AG04450 (cell line): ENCODE measurements around the gene NCAM1. TPM values are rescaled to one million over a fixed set of nuclear protein-coding genes. Genes with fewer than 3 reads are reported as not detected.

Experiments
- CTCF ChIA-PET: fragments of 300-600, 350-600 bp; formaldehyde crosslinking; extraction: SDS; loops from one replicate; lab custom pipeline; 2022; ENCODE audit warnings: antibody characterized with exemption, inconsistent platforms; lab: Charles Lee
- POLR2A ChIA-PET: fragments of 350-600 bp; formaldehyde crosslinking; extraction: SDS; loops from one replicate; lab custom pipeline; 2021; ENCODE audit warnings: antibody characterized with exemption, inconsistent platforms; lab: Yijun Ruan, JAX
- DNase-seq: peaks from one replicate; pipeline ENCODE4 v3.0.0-alpha.2; 2011; ENCODE audit warnings: low read depth, low spot score
- H3K27ac ChIP-seq: one replicate; pipeline ENCODE4 v1.5.1; 2012; ENCODE audit warnings: low read depth, low read length, control low read depth
- H3K27me3 ChIP-seq: one replicate; pipeline ENCODE4 v1.6.0; 2012; ENCODE audit warnings: low read length; ENCODE audit not compliant: control insufficient read depth, insufficient read depth
- H3K4me3 ChIP-seq: 2 replicates; pipeline ENCODE4 v1.5.1; 2011; ENCODE audit warnings: mild to moderate bottlenecking, low read depth, low read length, control low read depth
- H3K9me3 ChIP-seq: 2 replicates; pipeline ENCODE4 v1.5.1; 2012; ENCODE audit warnings: low read length; ENCODE audit not compliant: control insufficient read depth, insufficient read depth
- CTCF ChIP-seq: IDR thresholded peaks from 2 replicates; pipeline ENCODE4 v1.5.1; 2011; ENCODE audit warnings: low read depth, low read length, control low read depth, inconsistent platforms
- polyA plus RNA-seq: library from polyadenylated mRNA; depleted of rRNA; stranded (reverse); fragments of >200 nt; gene quantifications from 2 replicates; pipeline ENCODE4 v1.2.3, GENCODE V29; 2011

The NCAM1 gene
- polyA plus RNA-seq, 1 experiment = not detected

GRCh38 chr11:113262594-113262993, 301.4 kb downstream of the NCAM1 start:
- DNase-seq = no peak
- no peaks in the 10 kb centered on the region for H3K9me3 ChIP-seq
- H3K27ac ChIP-seq = no peak overlapping the region
- no peak overlapping the region for H3K4me3 ChIP-seq
- H3K27me3 ChIP-seq = no peaks in the 10 kb centered on the region
- TF ChIP-seq CTCF = no peak
- ChIA-PET POLR2A (no interaction called here), CTCF (interaction anchor here (1.3 kb wide), 1 partner anchor 27 kb away, joined by 4 read pairs; no protein-coding TSS in a partner anchor)

DNA sequence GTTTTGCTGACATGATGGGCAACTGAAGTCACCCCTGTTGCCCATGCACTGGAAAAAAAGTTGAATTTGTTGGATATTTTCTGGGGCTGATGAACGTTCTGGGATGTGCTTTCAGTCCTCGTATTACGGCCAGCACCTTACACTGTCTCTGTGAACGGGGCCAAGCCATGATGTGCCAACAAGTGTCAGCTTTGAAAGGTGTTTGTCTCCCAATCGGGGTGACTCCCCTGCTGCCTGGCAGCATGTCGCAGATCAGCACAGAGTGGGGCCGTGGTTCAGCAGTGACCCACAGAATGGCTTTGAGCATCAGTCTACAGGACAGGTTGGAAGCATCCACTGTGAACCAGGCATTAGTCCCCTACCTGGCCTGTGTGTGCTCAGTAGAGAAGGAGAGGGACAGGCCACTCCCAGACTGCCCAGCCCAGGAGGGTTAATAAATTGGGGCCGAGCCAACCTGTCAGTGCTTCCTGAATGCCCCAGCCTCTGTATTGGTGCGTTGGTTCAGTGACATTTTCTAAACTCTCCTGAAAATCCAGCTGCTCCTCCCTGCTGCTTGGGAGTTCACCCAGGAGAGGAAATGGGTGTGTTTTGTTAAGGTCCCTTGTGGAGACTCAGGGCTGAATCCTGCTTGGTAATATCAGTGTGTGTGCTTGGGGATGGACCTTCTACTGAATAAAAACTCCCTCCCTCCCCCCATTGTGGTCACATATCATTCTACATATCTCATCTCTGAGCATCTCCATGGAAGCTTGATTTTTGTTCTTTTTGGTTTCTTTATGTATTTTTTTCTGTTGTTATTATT, 302.4 kb downstream of the NCAM1 start:
- no peak for TF ChIP-seq CTCF
- DNase-seq = no peak
- Histone ChIP-seq H3K4me3 (no peak overlapping the region), H3K27me3 (no peaks in the 10 kb centered on the region), H3K27ac (no peak overlapping the region), H3K9me3 (no peaks in the 10 kb centered on the region)
- ChIA-PET POLR2A (no interaction called here), CTCF (interaction anchor here (1.3 kb wide), 1 partner anchor 26 kb away, joined by 4 read pairs; no protein-coding TSS in a partner anchor)

DNA sequence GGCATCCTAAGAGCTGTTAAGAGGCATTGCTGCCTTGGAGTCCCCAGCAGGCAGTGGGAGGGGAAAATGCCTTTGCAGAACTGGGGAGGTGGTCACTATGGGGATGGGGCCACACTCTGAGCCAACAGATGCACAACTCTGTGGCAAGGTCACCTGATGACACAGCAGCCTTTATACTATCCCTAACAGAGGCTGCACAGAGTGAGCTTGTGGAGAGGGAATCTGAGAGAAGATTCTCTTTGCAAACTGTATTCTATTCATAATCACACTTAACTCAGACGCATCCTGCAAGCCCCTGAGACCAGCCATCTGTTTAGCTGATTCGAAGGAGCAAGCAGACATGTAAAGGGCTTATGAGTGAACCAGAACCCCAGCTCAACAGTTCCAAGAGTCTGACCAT, 304.1 kb downstream of the NCAM1 start:
- TF ChIP-seq CTCF = no peak
- ChIA-PET CTCF (no interaction called here), POLR2A (no interaction called here)
- Histone ChIP-seq H3K27ac (no peak overlapping the region), H3K4me3 (no peak overlapping the region), H3K27me3 (no peaks in the 10 kb centered on the region), H3K9me3 (no peaks in the 10 kb centered on the region)
- DNase-seq = no peak

DNA sequence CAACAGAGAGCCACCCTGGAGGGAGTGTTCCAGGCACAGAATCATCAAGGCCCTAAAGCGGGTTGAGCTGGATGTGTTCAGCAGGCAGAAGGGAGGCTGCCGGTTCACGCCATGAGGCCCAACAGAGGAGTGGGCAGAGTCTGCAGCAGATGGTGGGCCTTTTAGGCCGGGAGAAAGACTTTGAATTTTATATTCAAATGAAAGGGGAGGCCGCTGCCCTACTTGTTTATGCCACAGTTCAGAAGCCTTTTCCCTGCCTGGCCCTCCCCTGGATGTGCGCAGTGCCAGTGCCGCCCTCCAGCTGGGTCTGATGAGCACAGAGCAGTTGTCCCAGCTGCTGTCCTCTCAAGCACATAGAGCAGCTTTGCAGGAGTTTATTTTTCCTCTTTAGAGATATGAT, 306.3 kb downstream of the NCAM1 start:
- Histone ChIP-seq H3K4me3 (no peak overlapping the region), H3K27ac (no peak overlapping the region), H3K27me3 (no peaks in the 10 kb centered on the region), H3K9me3 (no peaks in the 10 kb centered on the region)
- no peak for TF ChIP-seq CTCF
- CTCF ChIA-PET = interaction anchor here (0.6 kb wide), 1 partner anchor 12 kb away, joined by 5 read pairs; no protein-coding TSS in a partner anchor
- POLR2A ChIA-PET = no interaction called here
- no peak for DNase-seq

DNA sequence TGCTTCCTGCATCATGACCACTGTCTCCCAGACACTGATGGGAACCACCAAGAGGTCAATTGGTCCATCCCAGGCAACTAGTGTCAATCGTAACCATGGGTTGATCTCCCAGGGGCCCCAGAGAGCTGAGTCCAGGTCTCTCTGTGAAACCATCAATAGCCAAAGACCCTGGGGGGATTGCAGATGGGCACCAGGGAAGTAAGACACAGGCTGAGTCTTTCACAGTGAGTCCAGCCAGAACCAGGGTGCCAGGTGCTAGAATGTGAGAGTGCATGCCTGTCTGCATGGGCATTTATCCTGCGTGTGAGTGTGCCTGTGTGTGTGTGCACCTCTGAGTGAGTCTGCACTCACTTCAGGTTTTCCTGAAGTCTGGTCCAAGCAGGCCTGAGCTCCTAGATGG, 307.9 kb downstream of the NCAM1 start:
- Histone ChIP-seq H3K4me3 (no peak overlapping the region), H3K9me3 (no peaks in the 10 kb centered on the region), H3K27ac (no peak overlapping the region), H3K27me3 (no peaks in the 10 kb centered on the region)
- ChIA-PET CTCF (no interaction called here), POLR2A (no interaction called here)
- no peak for TF ChIP-seq CTCF
- no peak for DNase-seq
